ENCODE measurements around the gene PTPRM.

Gene PTPRM

GRCh38 chr18:8073167-8073566 lies 506.1 kb downstream of the PTPRM start:
- no peak for DNase-seq

DNA sequence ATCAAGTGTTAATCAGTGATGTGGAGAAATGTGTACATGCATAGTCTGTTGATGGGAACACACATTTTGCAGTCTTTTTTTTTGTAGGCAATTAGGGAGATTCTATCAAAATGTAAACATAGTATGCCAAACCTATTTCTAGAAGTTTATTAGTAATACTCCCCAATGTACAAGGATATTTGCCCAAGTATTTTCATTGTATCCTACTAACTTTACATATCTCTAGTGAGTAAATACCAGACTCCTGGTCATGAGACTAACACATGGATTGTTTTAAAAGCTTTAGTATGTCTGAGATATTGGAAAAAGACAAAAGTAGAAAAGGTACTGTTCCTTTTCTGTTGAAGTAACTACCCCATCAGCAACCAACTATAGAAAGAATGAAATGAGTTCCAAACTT lies 513.0 kb downstream of the PTPRM start:
- no peak for DNase-seq

DNA sequence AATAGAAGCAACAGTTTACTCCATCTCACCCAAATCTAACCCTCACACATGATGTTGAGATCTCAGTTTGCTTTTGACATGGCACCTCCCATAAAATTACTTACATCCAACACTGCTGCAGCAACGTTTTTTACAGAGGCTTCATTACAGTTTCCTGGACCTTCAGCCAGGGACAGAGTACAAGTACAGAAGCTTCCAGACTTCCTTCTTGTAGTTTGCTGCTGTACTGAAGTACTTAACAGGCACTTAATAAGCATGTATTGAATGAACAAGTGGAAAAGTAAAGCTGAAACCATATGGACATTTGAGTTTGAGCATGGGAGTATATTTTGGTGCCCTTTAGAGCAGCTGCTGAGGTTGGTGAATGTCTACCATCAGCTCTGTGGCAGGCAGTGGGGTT lies 514.2 kb downstream of the PTPRM start:
- no peak for DNase-seq

- no peak for DNase-seq
These were observed 514.9 kb downstream of the PTPRM start for GRCh38 chr18:8081872-8082553.

DNA sequence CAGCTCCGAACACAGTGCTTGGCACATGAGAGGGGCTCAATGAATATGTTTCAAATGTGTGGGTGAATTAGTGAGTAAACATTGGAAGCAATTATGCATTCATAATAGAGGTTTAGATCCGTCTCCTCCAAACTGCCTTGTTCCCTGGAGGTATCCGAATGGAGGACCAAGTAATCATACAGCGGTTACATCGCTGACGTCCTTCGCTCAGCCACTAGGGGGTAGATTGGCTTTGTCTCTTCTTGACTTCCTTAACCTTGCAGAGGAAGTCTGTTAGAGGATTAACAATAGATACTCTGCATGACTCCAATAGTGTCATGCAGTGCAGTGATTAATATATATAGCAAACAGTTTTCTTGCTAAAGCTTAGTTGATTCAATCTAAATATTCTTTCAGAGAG lies 517.0 kb downstream of the PTPRM start:
- DNase-seq, result peak; percentile 42 to 47

DNA sequence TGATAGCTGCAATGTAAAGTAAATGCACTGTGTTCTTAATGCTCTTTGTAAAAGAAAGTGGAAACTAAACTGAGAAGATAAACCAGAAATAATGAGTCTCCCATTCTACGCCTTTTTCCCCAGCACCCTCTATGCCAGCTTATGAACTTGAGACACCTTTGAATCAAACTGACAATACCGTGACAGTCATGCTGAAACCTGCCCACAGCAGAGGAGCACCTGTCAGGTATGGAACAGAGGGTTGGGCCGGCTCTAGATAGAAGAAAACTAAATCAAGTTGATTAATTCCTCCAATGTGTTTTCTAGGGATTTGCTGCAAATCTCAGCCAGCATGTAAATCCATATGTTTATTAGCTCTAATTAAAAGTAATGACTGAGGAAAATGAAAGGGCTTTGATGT lies 521.5 kb downstream of the PTPRM start:
- no peak for DNase-seq

DNA sequence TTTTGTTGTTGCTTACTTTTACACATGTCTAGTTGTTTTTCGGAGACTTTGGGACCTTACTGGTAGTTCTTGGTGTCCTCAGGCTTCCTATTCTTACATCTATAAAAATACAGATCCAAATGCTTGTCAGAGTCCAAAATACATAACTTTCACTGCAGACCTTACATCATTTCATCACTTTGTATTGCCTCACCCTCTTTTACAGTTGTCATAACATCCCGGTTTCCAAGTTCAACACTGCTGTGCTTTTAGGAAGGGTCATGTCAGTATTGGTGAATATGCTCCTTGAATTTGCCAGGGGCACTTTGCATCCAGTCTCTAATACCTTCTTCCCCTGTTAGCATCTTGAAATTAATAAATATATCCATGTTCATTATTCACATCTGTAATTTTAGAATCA lies 523.9 kb downstream of the PTPRM start:
- no peak for DNase-seq

DNA sequence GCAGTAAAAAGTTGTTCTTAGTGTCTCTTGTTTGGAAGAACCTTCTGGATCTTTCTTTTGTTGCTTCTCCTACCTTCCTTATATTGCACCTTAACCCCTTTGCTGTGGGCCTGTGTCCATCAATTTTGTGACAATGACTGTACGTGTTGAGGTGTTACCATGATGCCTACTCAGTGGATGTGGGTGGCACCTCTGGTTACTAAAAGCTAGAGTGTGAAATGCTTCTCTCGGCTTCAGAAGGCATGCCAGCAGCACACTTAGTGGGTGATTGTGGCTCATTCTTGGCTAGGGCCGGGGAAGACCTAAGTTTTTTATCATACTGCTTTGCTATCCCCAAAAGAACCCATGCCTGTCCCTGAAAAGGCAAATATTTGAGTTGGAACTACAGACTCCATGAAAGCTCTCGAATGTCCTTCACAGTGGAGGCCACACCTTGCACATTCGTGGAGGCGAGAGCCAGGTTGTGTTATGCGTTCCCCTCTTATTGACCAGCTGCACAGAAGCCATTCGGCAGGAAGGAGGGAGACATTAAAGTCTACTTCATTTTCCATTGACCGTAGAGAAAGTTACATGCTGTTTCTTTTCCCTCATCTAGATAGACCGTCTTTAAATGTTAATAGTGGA lies 528.9 kb downstream of the PTPRM start:
- no peak for DNase-seq

- no peak for DNase-seq
These were observed 530.3 kb downstream of the PTPRM start for GRCh38 chr18:8097399-8097798.

- DNase-seq, result no peak
These were observed 530.8 kb downstream of the PTPRM start for GRCh38 chr18:8097927-8098326.

- DNase-seq, result no peak
These were observed 539.5 kb downstream of the PTPRM start for GRCh38 chr18:8106603-8107002.

GRCh38 chr18:8107426-8107825 lies 540.3 kb downstream of the PTPRM start:
- DNase-seq, result no peak

- DNase-seq, result no peak
These were observed 547.4 kb downstream of the PTPRM start for GRCh38 chr18:8114480-8114879.

DNA sequence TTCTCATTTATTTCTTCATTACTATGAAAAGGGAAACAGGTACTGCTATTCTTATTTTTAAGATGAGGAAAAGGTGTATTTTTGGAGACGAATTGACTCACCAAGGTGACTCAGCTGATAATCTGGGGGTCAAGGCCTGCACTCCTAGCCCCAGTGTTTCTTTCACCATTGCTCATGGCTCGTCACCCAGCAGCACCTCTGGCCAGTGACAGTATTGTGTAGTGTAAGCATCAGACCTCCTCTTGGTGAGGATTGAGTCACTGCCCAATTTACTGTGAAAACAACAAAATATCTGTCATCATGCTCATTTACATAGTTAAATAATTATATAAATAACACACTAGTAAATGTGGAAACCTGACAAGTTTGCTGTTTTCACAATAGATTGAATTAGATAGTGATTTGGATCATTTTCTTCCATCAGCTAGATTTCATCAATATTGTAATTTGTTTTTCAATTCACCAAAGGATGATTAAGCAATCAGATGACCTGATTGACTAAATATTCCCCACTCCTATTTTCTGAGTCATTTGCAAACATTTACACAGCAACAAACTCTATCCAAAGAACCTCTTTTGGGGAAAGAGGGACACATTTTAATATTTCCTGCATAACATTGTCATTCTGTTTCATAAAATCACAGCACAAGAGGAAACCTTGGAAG lies 549.4 kb downstream of the PTPRM start:
- DNase-seq, result no peak

DNA sequence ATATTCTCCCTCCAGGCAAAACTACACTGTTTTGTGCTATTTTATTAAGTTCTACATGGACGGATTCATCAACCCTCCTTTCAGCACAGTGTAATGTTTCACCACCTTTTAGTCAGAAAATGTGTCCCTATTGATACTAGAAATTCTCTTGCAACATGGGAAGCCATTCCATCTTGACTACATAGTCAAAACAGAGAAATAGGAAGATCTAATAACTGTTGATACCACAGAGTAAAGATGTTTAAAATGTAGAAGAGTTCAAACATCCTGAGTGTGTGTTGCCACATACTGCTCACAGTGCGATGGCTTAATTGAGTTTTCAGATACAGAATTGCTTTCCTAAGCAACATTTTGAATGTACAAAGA lies 549.9 kb downstream of the PTPRM start:
- DNase-seq, result no peak

DNA sequence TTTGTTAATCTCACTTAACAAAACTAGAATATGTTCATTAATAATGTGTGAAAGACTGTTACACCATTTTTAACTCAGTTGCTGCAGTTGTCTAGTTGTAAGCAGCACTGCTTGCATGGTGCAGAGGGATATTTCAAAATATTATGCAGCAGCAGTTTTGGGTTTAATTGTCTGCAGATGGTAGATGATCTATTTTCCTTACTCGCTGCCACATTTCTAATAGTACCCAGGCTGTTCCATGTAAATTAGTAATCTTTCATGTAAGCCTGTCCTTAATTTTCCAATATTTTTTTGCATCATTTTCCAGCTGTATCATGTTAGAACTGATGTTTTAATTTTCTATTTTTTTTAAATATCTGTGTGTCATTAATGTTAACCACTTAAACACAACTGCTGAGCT lies 554.0 kb downstream of the PTPRM start:
- no peak for DNase-seq

DNA sequence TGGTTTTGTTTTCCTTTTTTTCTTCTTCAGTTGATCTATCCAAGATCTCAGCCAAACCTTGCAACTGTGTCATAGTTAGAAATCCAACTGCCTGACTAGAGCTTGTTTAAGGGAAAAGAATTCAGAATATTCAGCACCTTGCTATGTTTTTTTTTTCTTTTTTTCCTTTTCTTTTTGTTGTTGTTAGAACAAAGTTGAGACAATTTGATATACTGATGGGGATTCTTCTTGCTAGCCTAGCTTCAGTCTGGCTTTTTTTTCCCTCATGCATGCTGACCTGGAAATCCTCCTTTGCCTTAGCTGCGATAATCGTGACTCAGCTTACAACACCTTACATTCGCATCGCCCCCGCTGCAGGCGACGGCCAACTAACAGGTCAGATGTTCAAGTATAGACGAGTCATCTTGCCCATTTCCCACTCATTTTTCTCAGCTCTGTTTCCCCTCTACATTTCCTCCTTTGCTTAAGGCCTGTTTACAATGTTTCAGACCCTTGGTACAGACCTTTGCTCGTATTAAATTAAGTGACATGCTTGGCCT lies 554.9 kb downstream of the PTPRM start:
- DNase-seq, result no peak

GRCh38 chr18:8124232-8125146 lies 557.4 kb downstream of the PTPRM start:
- no peak for DNase-seq

GRCh38 chr18:8130096-8130495 lies 563.0 kb downstream of the PTPRM start:
- DNase-seq, result no peak

DNA sequence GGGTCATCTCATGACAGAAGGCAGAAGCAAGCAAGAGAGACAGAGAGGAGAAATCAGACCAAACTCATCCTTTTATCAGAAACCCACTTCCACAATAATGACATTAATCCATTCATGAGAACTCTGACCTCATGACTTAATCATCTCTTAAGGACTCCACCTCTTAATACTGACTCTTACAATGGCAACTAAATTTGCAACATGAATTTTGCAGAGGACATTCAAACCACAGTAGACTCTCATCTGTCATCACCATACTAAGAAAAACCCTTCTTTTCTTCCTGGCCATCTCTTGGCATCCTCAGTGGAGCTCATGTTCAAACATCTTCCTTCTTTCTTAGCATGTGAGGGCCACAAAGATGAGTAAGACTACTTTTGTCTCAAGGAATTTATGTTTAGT lies 565.9 kb downstream of the PTPRM start:
- DNase-seq, result no peak

DNA sequence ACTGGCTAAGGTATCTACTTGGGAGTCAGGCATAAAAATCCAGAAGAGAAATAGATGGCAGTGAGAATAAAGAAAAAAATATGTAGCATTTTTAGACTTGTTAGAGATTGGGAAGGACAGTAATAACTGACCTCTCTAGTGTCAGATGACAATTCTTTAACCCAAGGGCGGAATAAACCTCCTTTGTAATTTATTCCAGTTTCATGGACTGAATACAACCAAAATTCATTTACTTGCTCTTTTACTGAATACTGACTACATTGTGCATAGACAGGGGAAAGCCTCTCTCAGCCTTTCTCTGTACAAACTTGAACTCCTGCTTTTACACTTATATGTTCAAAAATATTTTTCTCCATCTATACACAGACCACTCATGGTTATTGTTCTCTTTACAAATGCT lies 566.8 kb downstream of the PTPRM start:
- no peak for DNase-seq

DNA sequence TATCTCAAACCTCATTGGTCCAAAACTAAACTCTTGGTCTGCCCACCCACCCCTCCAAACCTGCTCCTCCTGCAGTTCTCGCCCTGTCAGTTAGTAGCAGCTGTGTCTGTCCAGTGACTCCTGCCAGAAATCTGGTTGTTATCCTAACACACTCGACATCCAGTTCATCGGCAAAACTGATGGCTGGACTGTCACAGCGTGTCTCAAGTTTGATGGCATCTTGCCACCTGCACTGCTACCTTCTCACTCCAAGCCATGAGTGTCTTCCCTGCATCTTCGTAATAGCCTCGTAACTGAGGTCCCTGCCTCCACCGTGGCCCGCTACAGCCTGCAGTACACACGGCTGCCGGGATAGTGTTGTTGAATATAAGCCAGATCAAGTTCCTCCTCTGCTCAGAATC lies 572.0 kb downstream of the PTPRM start:
- DNase-seq, result no peak

- no peak for DNase-seq
These were observed 572.8 kb downstream of the PTPRM start for GRCh38 chr18:8139891-8140406.
